ENCODE results near the gene MINDY4. TPM values are rescaled to one million over a fixed set of nuclear protein-coding genes. Genes with fewer than 3 reads are reported as not detected.

The MINDY4 gene
- total RNA-seq, 1 experiment from 2014 or later = 3.0 TPM

- intact Hi-C loops (cut with micrococcal nuclease) = no loop called here
- no peak overlapping the region for H3K9ac ChIP-seq (ENCODE audit: low read length)
- H3K4me3 ChIP-seq (ENCODE audit: low read length) = no peak overlapping the region
- ATAC-seq (no peak), DNase-seq (no peak)
- H3K79me2 ChIP-seq (ENCODE audit: low read length) = no peaks in the 10 kb centered on the region
- no peak overlapping the region for H2AFZ ChIP-seq (ENCODE audit: low read length)
- no peaks in the 10 kb centered on the region for H3K9me3 ChIP-seq (ENCODE audit: low read length)
- CTCF ChIA-PET = no interaction called here
- no TSS peak for BruUV-seq (replicated peaks)
- H3K4me2 ChIP-seq (ENCODE audit: low read length) = no peak overlapping the region
- no peaks in the 10 kb centered on the region for H3F3A ChIP-seq (ENCODE audit: low read length, unreplicated experiment)
- no peak for TF ChIP-seq EZH2 (IDR thresholded peaks at IDR 0.05; ENCODE audit: low read length, unreplicated experiment)
- no peak for TF ChIP-seq CTCF (conservative IDR thresholded peaks at IDR 0.05; ENCODE audit: low read depth, low read length)
- no peak for TF ChIP-seq EZH2phosphoT487 (IDR thresholded peaks at IDR 0.05; ENCODE audit: borderline replicate concordance, low read length)
- H3K27ac ChIP-seq (ENCODE audit: low read length) = no peak overlapping the region
- POLR2A ChIA-PET (ENCODE audit: unreplicated experiment) = no interaction called here
- H4K20me1 ChIP-seq (ENCODE audit: low read length) = no peaks in the 10 kb centered on the region
- no peaks in the 10 kb centered on the region for H3K36me3 ChIP-seq (ENCODE audit: low read depth, low read length)
- H3K9me2 ChIP-seq (replicated peaks; ENCODE audit: low read length) = no peaks in the 10 kb centered on the region
- 0 out of 2 replicates have a peak, but pooled peaks cover 4% of the 10 kb centered on the region for H3K4me1 ChIP-seq (ENCODE audit: insufficient read depth, low read length)
- peaks cover 47% of the 10 kb centered on the region for H3K27me3 ChIP-seq (ENCODE audit: low read length)
Observed at GRCh38 chr7:30732606-30733005, 38.6 kb upstream of the MINDY4 start.

GRCh38 chr7:30733216-30733615 is 38.0 kb upstream of the MINDY4 start:
- DNase-seq (no peak), ATAC-seq (no peak)
- no TSS peak for BruUV-seq (replicated peaks)
- Histone ChIP-seq H3K4me2 (ENCODE audit: low read length) (no peak overlapping the region), H3K79me2 (ENCODE audit: low read length) (no peaks in the 10 kb centered on the region), H4K20me1 (ENCODE audit: low read length) (no peaks in the 10 kb centered on the region), H3F3A (ENCODE audit: low read length, unreplicated experiment) (no peaks in the 10 kb centered on the region), H3K9me2 (replicated peaks; ENCODE audit: low read length) (no peaks in the 10 kb centered on the region), H3K36me3 (ENCODE audit: low read depth, low read length) (no peaks in the 10 kb centered on the region), H3K27me3 (ENCODE audit: low read length) (peaks cover 47% of the 10 kb centered on the region), H3K27ac (ENCODE audit: low read length) (no peak overlapping the region), H3K4me1 (ENCODE audit: insufficient read depth, low read length) (no peaks in the 10 kb centered on the region), H3K4me3 (ENCODE audit: low read length) (no peak overlapping the region), H3K9ac (ENCODE audit: low read length) (no peak overlapping the region), H2AFZ (ENCODE audit: low read length) (no peak overlapping the region), H3K9me3 (ENCODE audit: low read length) (no peaks in the 10 kb centered on the region)
- POLR2A ChIA-PET (ENCODE audit: unreplicated experiment) = no interaction called here
- CTCF ChIA-PET = no interaction called here
- TF ChIP-seq EZH2 (IDR thresholded peaks at IDR 0.05; ENCODE audit: low read length, unreplicated experiment) (no peak), CTCF (conservative IDR thresholded peaks at IDR 0.05; ENCODE audit: low read depth, low read length) (no peak), EZH2phosphoT487 (IDR thresholded peaks at IDR 0.05; ENCODE audit: borderline replicate concordance, low read length) (no peak)
- intact Hi-C loops (cut with micrococcal nuclease) = no loop called here

- no peaks in the 10 kb centered on the region for H3K9me2 ChIP-seq (replicated peaks; ENCODE audit: low read length)
- H3K9ac ChIP-seq (ENCODE audit: low read length) = no peak overlapping the region
- peaks cover 50% of the 10 kb centered on the region for H3K27me3 ChIP-seq (ENCODE audit: low read length)
- no peak overlapping the region for H3K27ac ChIP-seq (ENCODE audit: low read length)
- no peak overlapping the region for H3K4me3 ChIP-seq (ENCODE audit: low read length)
- CTCF ChIA-PET = no interaction called here
- no peak overlapping the region for H2AFZ ChIP-seq (ENCODE audit: low read length)
- H3K9me3 ChIP-seq (ENCODE audit: low read length) = no peaks in the 10 kb centered on the region
- H3K4me1 ChIP-seq (ENCODE audit: insufficient read depth, low read length) = no peaks in the 10 kb centered on the region
- no peaks in the 10 kb centered on the region for H3K79me2 ChIP-seq (ENCODE audit: low read length)
- H3F3A ChIP-seq (ENCODE audit: low read length, unreplicated experiment) = no peaks in the 10 kb centered on the region
- intact Hi-C loops (cut with micrococcal nuclease) = no loop called here
- no peak overlapping the region for H3K4me2 ChIP-seq (ENCODE audit: low read length)
- no TSS peak for BruUV-seq (replicated peaks)
- POLR2A ChIA-PET (ENCODE audit: unreplicated experiment) = no interaction called here
- TF ChIP-seq EZH2phosphoT487 (IDR thresholded peaks at IDR 0.05; ENCODE audit: borderline replicate concordance, low read length) (no peak), EZH2 (IDR thresholded peaks at IDR 0.05; ENCODE audit: low read length, unreplicated experiment) (no peak)
- no peak for DNase-seq
- no peaks in the 10 kb centered on the region for H3K36me3 ChIP-seq (ENCODE audit: low read depth, low read length)
- no peak for ATAC-seq
- no peaks in the 10 kb centered on the region for H4K20me1 ChIP-seq (ENCODE audit: low read length)
Observed at GRCh38 chr7:30733691-30734090, 37.5 kb upstream of the MINDY4 start.

All from PC-3 (cell line).